Suprapubic skin (tissue), 4 donors: Measurements from ENCODE around the gene LDLRAD4.

ENCODE experiments used
- CTCF ChIP-seq, 2 donors: fragments of 200-600 bp in 1 of 2; fragments of 450-650 bp in 1 of 2; sonication (generic) in 1 of 2; IDR thresholded peaks; one replicate each; pipeline ENCODE4 v1.5.1; 2016 to 2019; ENCODE audit warnings: antibody characterized with exemption in 2 of 2, mild to moderate bottlenecking in 1 of 2, moderate library complexity in 1 of 2
- EP300 ChIP-seq: sonication (generic); formaldehyde crosslinking; IDR thresholded peaks from one replicate; pipeline ENCODE4 v1.6.1; 2017; ENCODE audit warnings: antibody characterized with exemption
- POLR2A ChIP-seq, 2 donors: fragments of 450-650 bp; IDR thresholded peaks; one replicate each; pipeline ENCODE4 v1.6.1; 2017; ENCODE audit warnings: antibody characterized with exemption in 2 of 2, mild to moderate bottlenecking in 2 of 2, moderate library complexity in 2 of 2
- POLR2AphosphoS5 ChIP-seq, 3 donors: sonication (generic); formaldehyde crosslinking; IDR thresholded peaks; one replicate each; pipeline ENCODE4 v1.6.1; 2017; ENCODE audit warnings: antibody characterized with exemption in 3 of 3

- TF ChIP-seq CTCF (IDR thresholded peaks at IDR 0.05) (no peak), POLR2A (IDR thresholded peaks at IDR 0.05) (no peak), EP300 (no peak), POLR2AphosphoS5 (IDR thresholded peaks at IDR 0.05) (no peak)
Observed at GRCh38 chr18:13275075-13275474, 56.5 kb downstream of the LDLRAD4 start.
